B cell (primary cell): ENCODE measurements around the gene WARS2. TPM values are rescaled to one million over a fixed set of nuclear protein-coding genes. Genes with fewer than 3 reads are reported as not detected.

Experiments used
- ATAC-seq: fragments of 200-7000 bp; cut with Tn5 transposase; one replicate; pipeline ENCODE4 v1.10.0; 2021; ENCODE audit warnings: low read depth, mild to moderate bottlenecking, moderate number of reproducible peaks, moderate library complexity
- CTCF ChIA-PET: fragments of 350-600 bp; sonication (Branson Sonifier 250); formaldehyde crosslinking; loops from one replicate; lab custom pipeline; 2021; ENCODE audit warnings: antibody characterized with exemption, inconsistent platforms; lab: Charles Lee
- POLR2A ChIA-PET: fragments of 350-600 bp; sonication (Branson Sonifier 250); formaldehyde crosslinking; loops from one replicate; lab custom pipeline; 2021; ENCODE audit warnings: antibody characterized with exemption; lab: Charles Lee
- DNase-seq: peaks from one replicate; pipeline ENCODE4 v3.0.0; 2013
- H2AFZ ChIP-seq: 2 replicates; pipeline ENCODE4 v1.6.1; 2012; ENCODE audit warnings: mild to moderate bottlenecking, low read depth, low read length; ENCODE audit not compliant: insufficient read depth, poor library complexity, severe bottlenecking
- H3K27ac ChIP-seq, 2 donors: 1 replicate in 1 of 2; 2 replicates in 1 of 2; pipeline ENCODE4 v1.5.1; 2012 to 2013; ENCODE audit warnings: low read length in 2 of 2, mild to moderate bottlenecking in 2 of 2, moderate library complexity in 1 of 2
- H3K27me3 ChIP-seq, 4 experiments: fragments of 200-600 bp in 1 of 4; sonication (generic) in 1 of 4; replicated peaks in 1 of 4; 1 replicate in 2 of 4; 2 replicates in 2 of 4; pipeline versions ENCODE4 v1.6.1 to v1.7.0; 2013 to 2016; ENCODE audit warnings: low read length in 3 of 4, mild to moderate bottlenecking in 2 of 4, mixed read lengths in 1 of 4, moderate library complexity in 1 of 4; ENCODE audit not compliant: insufficient read depth in 4 of 4, control insufficient read depth in 3 of 4; ENCODE audit errors: control extremely low read depth in 1 of 4
- H3K36me3 ChIP-seq, 2 experiments: replicated peaks in 1 of 2; 1 replicate in 1 of 2; 2 replicates in 1 of 2; pipeline versions ENCODE4 v1.6.1 to v1.7.1; 2013; ENCODE audit warnings: low read length in 1 of 2; ENCODE audit not compliant: insufficient read depth in 2 of 2, control insufficient read depth in 1 of 2; ENCODE audit errors: control extremely low read depth in 1 of 2, extremely low read depth in 1 of 2
- H3K4me1 ChIP-seq, 2 donors: fragments of 200-600 bp in 1 of 2; sonication (generic) in 1 of 2; 1 replicate in 1 of 2; 2 replicates in 1 of 2; pipeline versions ENCODE4 v1.5.1 to v1.6.1; 2013 to 2017; ENCODE audit warnings: low read length in 2 of 2; ENCODE audit not compliant: control insufficient read depth in 2 of 2, insufficient read depth in 2 of 2
- H3K4me2 ChIP-seq: replicated peaks from 2 replicates; pipeline ENCODE3; 2012; ENCODE audit warnings: mild to moderate bottlenecking, low read depth, low read length; ENCODE audit not compliant: poor library complexity, severe bottlenecking
- H3K4me3 ChIP-seq, 5 experiments: fragments of 200-600 bp in 1 of 5; sonication (generic) in 1 of 5; 1 replicate in 3 of 5; 2 replicates in 2 of 5; pipeline versions ENCODE4 v1.5.1 to v1.7.0; 2011 to 2016; ENCODE audit warnings: low read length in 4 of 5, mild to moderate bottlenecking in 4 of 5, low read depth in 2 of 5, control low read depth in 1 of 5, moderate library complexity in 1 of 5; ENCODE audit not compliant: insufficient read depth in 1 of 5; ENCODE audit errors: control extremely low read depth in 1 of 5, extremely low read depth in 1 of 5
- H3K79me2 ChIP-seq: fragments of 200-600 bp; sonication (generic); one replicate; pipeline ENCODE4 v1.6.0; 2016; ENCODE audit warnings: low read length; ENCODE audit not compliant: control insufficient read depth, insufficient read depth
- H3K9ac ChIP-seq: fragments of 200-600 bp; sonication (generic); 2 replicates; pipeline ENCODE4 v1.6.1; 2017; ENCODE audit warnings: mild to moderate bottlenecking, low read length, moderate library complexity
- H3K9me3 ChIP-seq, 3 donors: one replicate each; pipeline versions ENCODE4 v1.6.1 to v1.7.1; 2013; ENCODE audit warnings: low read length in 2 of 3; ENCODE audit not compliant: control insufficient read depth in 2 of 3, insufficient read depth in 1 of 3; ENCODE audit errors: control extremely low read depth in 1 of 3
- H4K20me1 ChIP-seq: 2 replicates; pipeline ENCODE4 v1.6.0; 2012; ENCODE audit warnings: mild to moderate bottlenecking, low read length; ENCODE audit not compliant: insufficient read depth, control insufficient read depth, poor library complexity, severe bottlenecking
- H3K27ac Mint-ChIP-seq: one replicate; pipeline ENCODE4 v1.8.0; 2021; ENCODE audit warnings: mixed read lengths
- H3K27me3 Mint-ChIP-seq: one replicate; pipeline ENCODE4 v1.8.0; 2021; ENCODE audit warnings: mixed read lengths
- H3K4me1 Mint-ChIP-seq: one replicate; pipeline ENCODE4 v1.8.0; 2021; ENCODE audit warnings: mixed read lengths
- H3K4me3 Mint-ChIP-seq: one replicate; pipeline ENCODE4 v1.8.0; 2021; ENCODE audit warnings: mixed read lengths
- H3K9me3 Mint-ChIP-seq: one replicate; pipeline ENCODE4 v1.8.0; 2022; ENCODE audit warnings: mixed read lengths; ENCODE audit not compliant: insufficient read depth
- CTCF ChIP-seq: fragments of 200-600 bp; IDR thresholded peaks from one replicate; pipeline ENCODE4 v1.8.0; 2022; ENCODE audit warnings: antibody characterized with exemption, mild to moderate bottlenecking
- EZH2 ChIP-seq: IDR thresholded peaks from 2 replicates; pipeline ENCODE4 v1.6.1; 2012; ENCODE audit warnings: borderline replicate concordance, low read depth, mild to moderate bottlenecking, moderate library complexity, low read length; ENCODE audit not compliant: insufficient read depth, poor library complexity, severe bottlenecking
- WGBS: methylation state at CpG from one replicate; pipeline ENCODE4 v1.1.5; 2013; ENCODE audit warnings: missing lambda C conversion rate; ENCODE audit not compliant: insufficient coverage; 5-methylcytosine and 5-hydroxymethylcytosine counted together
- intact Hi-C: fragments of 100-400 bp; cut with micrococcal nuclease; formaldehyde crosslinking; loops from one replicate; pipeline ENCODE4 v1.10.0; 2022
- polyA plus RNA-seq: library from polyadenylated mRNA; depleted of rRNA; stranded (reverse); fragments of >200 nt; gene quantifications from 2 replicates; pipeline ENCODE4 v1.2.3, GENCODE V29; 2012
- total RNA-seq, 2 donors: library from RNA; stranded (reverse); fragments of 120-200 nt in 1 of 2; gene quantifications; 1 replicate in 1 of 2; 2 replicates in 1 of 2; pipeline versions ENCODE4 v1.2.3 to v1.2.4, GENCODE V29; 2013 to 2022

WARS2 gene
- total and polyA plus RNA-seq, 2 donors (not counting 1 experiment from before 2014, with no cell fraction given) = 4.2 to 14.3 TPM

- Histone ChIP-seq H3K27ac (no peak overlapping the region), H3K4me3 (no peak overlapping the region), H3K27me3 (no peaks in the 10 kb centered on the region), H3K9ac (no peak overlapping the region), H3K9me3 (no peaks in the 10 kb centered on the region), H3K79me2 (no peaks in the 10 kb centered on the region), H3K4me1 (no peaks in the 10 kb centered on the region), H2AFZ (no peak overlapping the region), H3K4me2 (no peak overlapping the region), H3K36me3 (peaks cover 10 to 17% of the 10 kb centered on the region in 2 experiments), H4K20me1 (no peaks in the 10 kb centered on the region)
- ChIA-PET POLR2A (no interaction called here), CTCF (interaction anchor here (0.7 kb wide), 1 partner anchor 542 kb away, joined by 5 read pairs; no protein-coding TSS in a partner anchor)
- ATAC-seq = no peak
- TF ChIP-seq EZH2 (no peak), CTCF (no peak)
- no peak for DNase-seq
- H3K9me3 Mint-ChIP-seq = no peaks in the 10 kb centered on the region
- no peaks in the 10 kb centered on the region for H3K27me3 Mint-ChIP-seq
- no peak overlapping the region for H3K27ac Mint-ChIP-seq
- H3K4me3 Mint-ChIP-seq = no peak overlapping the region
- H3K4me1 Mint-ChIP-seq = no peaks in the 10 kb centered on the region
- no CpG with 5 or more reads among the region's 1 CpG for WGBS
- intact Hi-C loops = no loop called here
Observed at GRCh38 chr1:119045096-119045746, 95.2 kb downstream of the WARS2 start.

GRCh38 chr1:119040906-119041305, 99.5 kb downstream of the WARS2 start:
- H3K4me3 Mint-ChIP-seq = no peak overlapping the region
- ChIA-PET POLR2A (no interaction called here), CTCF (no interaction called here)
- TF ChIP-seq EZH2 (no peak), CTCF (no peak)
- H3K9me3 ChIP-seq = no peaks in the 10 kb centered on the region
- ATAC-seq (no peak), DNase-seq (no peak)
- H3K4me3 ChIP-seq = no peak overlapping the region
- H2AFZ ChIP-seq = no peak overlapping the region
- no peaks in the 10 kb centered on the region for H3K27me3 ChIP-seq
- H3K27me3 Mint-ChIP-seq = no peaks in the 10 kb centered on the region
- no peaks in the 10 kb centered on the region for H4K20me1 ChIP-seq
- no peaks in the 10 kb centered on the region for H3K9me3 Mint-ChIP-seq
- H3K36me3 ChIP-seq = peaks cover 12 to 17% of the 10 kb centered on the region in 2 experiments
- intact Hi-C loops = no loop called here
- H3K27ac Mint-ChIP-seq = no peak overlapping the region
- no peak overlapping the region for H3K9ac ChIP-seq
- H3K4me2 ChIP-seq = no peak overlapping the region
- H3K79me2 ChIP-seq = no peaks in the 10 kb centered on the region
- H3K27ac ChIP-seq = no peak overlapping the region
- 92% methylated on average over 2 of the region's 2 CpGs for WGBS
- H3K4me1 ChIP-seq = no peaks in the 10 kb centered on the region
- no peaks in the 10 kb centered on the region for H3K4me1 Mint-ChIP-seq
